Erythroblast (primary cell): ENCODE results near the gene RANBP17.

Experiments
- DNase-seq, 2 experiments: peaks; one replicate each; lab custom pipeline; 2025; lab: John Stamatoyannopoulos, UW
- GATA1 ChIP-seq: IDR thresholded peaks from 2 replicates; pipeline ENCODE4 v1.6.1; 2011; ENCODE audit warnings: low read depth, mild to moderate bottlenecking, control low read depth, low read length, moderate library complexity
- POLR2A ChIP-seq: IDR thresholded peaks from 2 replicates; pipeline ENCODE4 v1.6.1; 2011; ENCODE audit warnings: mild to moderate bottlenecking, low read length

RANBP17 gene

GRCh38 chr5:171335616-171336015, 473.8 kb downstream of the RANBP17 start:
- TF ChIP-seq POLR2A (no peak), GATA1 (no peak)

GRCh38 chr5:171336521-171337209, 474.8 kb downstream of the RANBP17 start:
- no peak for TF ChIP-seq GATA1
- no peak for TF ChIP-seq POLR2A
- DNase-seq: peak; percentile 68 to 77

More at GRCh38 chr5:171335616-171336015, 473.8 kb downstream of the RANBP17 start:
- DNase-seq: no peak

GRCh38 chr5:171337210-171337569, 475.4 kb downstream of the RANBP17 start:
- TF ChIP-seq POLR2A (no peak), GATA1 (no peak)
- DNase-seq: no peak

- no peak for TF ChIP-seq POLR2A
- no peak for TF ChIP-seq GATA1
- no peak for DNase-seq
These were observed 478.2 kb downstream of the RANBP17 start for GRCh38 chr5:171340042-171340441.

GRCh38 chr5:171340491-171340890, 478.7 kb downstream of the RANBP17 start:
- TF ChIP-seq POLR2A: no peak
- TF ChIP-seq GATA1: no peak
- no peak for DNase-seq

- TF ChIP-seq POLR2A: no peak
- TF ChIP-seq GATA1: no peak
- DNase-seq: peak; percentile 61 to 77
These were observed 480.7 kb downstream of the RANBP17 start for GRCh38 chr5:171342362-171343111.

- no peak for DNase-seq
- TF ChIP-seq GATA1: no peak
- no peak for TF ChIP-seq POLR2A
These were observed 483.3 kb downstream of the RANBP17 start for GRCh38 chr5:171344936-171345608.
